SK-N-SH (cell line): ENCODE data around the gene IL17REL.

Experiments used
- CHD2 ChIP-seq: fragments of 150-350 bp; IDR thresholded peaks from 2 replicates; pipeline ENCODE4 v1.6.1; 2018; ENCODE audit warnings: low read length; ENCODE audit not compliant: partially characterized antibody
- CTCF ChIP-seq: fragments of 200-600 bp; sonication (generic); IDR thresholded peaks from 2 replicates; pipeline ENCODE4 v1.6.1; 2017; ENCODE audit warnings: antibody characterized with exemption, mild to moderate bottlenecking, moderate library complexity
- NRF1 ChIP-seq: IDR thresholded peaks from 2 replicates; pipeline ENCODE4 v1.6.1; 2012; ENCODE audit warnings: low read depth, mild to moderate bottlenecking, low read length
- PBX3 ChIP-seq: IDR thresholded peaks from 2 replicates; pipeline ENCODE4; 2012
- RAD21 ChIP-seq: IDR thresholded peaks from 2 replicates; pipeline ENCODE4 v1.6.1; 2012; ENCODE audit warnings: mild to moderate bottlenecking, low read length
- TF ChIP-seq, protein P1 (sequence below): IDR thresholded peaks from 2 replicates; pipeline ENCODE4 v1.6.1; 2012; ENCODE audit warnings: mild to moderate bottlenecking, low read depth, low read length, moderate library complexity

- TF ChIP-seq CHD2: no peak
- no peak for TF ChIP-seq CTCF
- no peak for TF ChIP-seq PBX3
- TF ChIP-seq, protein P1, sequence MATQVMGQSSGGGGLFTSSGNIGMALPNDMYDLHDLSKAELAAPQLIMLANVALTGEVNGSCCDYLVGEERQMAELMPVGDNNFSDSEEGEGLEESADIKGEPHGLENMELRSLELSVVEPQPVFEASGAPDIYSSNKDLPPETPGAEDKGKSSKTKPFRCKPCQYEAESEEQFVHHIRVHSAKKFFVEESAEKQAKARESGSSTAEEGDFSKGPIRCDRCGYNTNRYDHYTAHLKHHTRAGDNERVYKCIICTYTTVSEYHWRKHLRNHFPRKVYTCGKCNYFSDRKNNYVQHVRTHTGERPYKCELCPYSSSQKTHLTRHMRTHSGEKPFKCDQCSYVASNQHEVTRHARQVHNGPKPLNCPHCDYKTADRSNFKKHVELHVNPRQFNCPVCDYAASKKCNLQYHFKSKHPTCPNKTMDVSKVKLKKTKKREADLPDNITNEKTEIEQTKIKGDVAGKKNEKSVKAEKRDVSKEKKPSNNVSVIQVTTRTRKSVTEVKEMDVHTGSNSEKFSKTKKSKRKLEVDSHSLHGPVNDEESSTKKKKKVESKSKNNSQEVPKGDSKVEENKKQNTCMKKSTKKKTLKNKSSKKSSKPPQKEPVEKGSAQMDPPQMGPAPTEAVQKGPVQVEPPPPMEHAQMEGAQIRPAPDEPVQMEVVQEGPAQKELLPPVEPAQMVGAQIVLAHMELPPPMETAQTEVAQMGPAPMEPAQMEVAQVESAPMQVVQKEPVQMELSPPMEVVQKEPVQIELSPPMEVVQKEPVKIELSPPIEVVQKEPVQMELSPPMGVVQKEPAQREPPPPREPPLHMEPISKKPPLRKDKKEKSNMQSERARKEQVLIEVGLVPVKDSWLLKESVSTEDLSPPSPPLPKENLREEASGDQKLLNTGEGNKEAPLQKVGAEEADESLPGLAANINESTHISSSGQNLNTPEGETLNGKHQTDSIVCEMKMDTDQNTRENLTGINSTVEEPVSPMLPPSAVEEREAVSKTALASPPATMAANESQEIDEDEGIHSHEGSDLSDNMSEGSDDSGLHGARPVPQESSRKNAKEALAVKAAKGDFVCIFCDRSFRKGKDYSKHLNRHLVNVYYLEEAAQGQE: no peak
- no peak for TF ChIP-seq RAD21
- no peak for TF ChIP-seq NRF1
These were observed 21.8 kb upstream of the IL17REL start for GRCh38 chr22:50034126-50035081.
